Upper lobe of left lung (tissue), 6 donors: ENCODE measurements around the gene EPB41L4B. TPM values are rescaled to one million over a fixed set of nuclear protein-coding genes. Genes with fewer than 3 reads are reported as not detected.

Experiments used
- ATAC-seq, 2 donors: fragments of 200-7000 bp; cut with Tn5 transposase; one replicate each; pipeline ENCODE4 v1.9.1; 2022; ENCODE audit warnings: mild to moderate bottlenecking in 2 of 2, moderate library complexity in 2 of 2; ENCODE audit not compliant: low FRiP score in 2 of 2
- DNase-seq, 2 donors: peaks; one replicate each; pipeline ENCODE4 v3.0.0-alpha.2; 2019 to 2020
- H3K27ac ChIP-seq, 4 donors: fragments of 200-600 bp; sonication (generic); one replicate each; pipeline ENCODE4 v1.5.1; 2016 to 2019
- H3K27me3 ChIP-seq, 4 donors: fragments of 200-600 bp; sonication (generic); one replicate each; pipeline ENCODE4 v1.5.1; 2017 to 2019
- H3K36me3 ChIP-seq, 4 donors: fragments of 200-600 bp; sonication (generic); one replicate each; pipeline ENCODE4 v1.5.1; 2016 to 2019
- H3K4me1 ChIP-seq, 4 donors: fragments of 200-600 bp; sonication (generic); one replicate each; pipeline ENCODE4 v1.5.1; 2018 to 2019
- H3K4me3 ChIP-seq, 4 donors: fragments of 200-600 bp; sonication (generic); one replicate each; pipeline ENCODE4 v1.5.1; 2017 to 2019; ENCODE audit warnings: mild to moderate bottlenecking in 2 of 4, moderate library complexity in 1 of 4
- H3K9me3 ChIP-seq, 4 donors: fragments of 200-600 bp; sonication (generic); one replicate each; pipeline ENCODE4 v1.5.1; 2018 to 2019
- CTCF ChIP-seq, 6 experiments: fragments of 450-650 bp in 4 of 6; fragments of 200-600 bp in 2 of 6; sonication (generic) in 2 of 6; IDR thresholded peaks; one replicate each; pipeline ENCODE4 v1.5.1; 2016 to 2019; ENCODE audit warnings: antibody characterized with exemption in 6 of 6
- EP300 ChIP-seq, 4 donors: sonication (generic); formaldehyde crosslinking; IDR thresholded peaks; one replicate each; pipeline ENCODE4 v1.5.1; 2017; ENCODE audit warnings: antibody characterized with exemption in 4 of 4, control low read depth in 2 of 4
- POLR2A ChIP-seq, 4 donors: fragments of 450-650 bp; IDR thresholded peaks; one replicate each; pipeline ENCODE4 v1.5.1; 2016 to 2017; ENCODE audit warnings: antibody characterized with exemption in 4 of 4, mild to moderate bottlenecking in 2 of 4
- POLR2AphosphoS5 ChIP-seq, 2 donors: sonication (generic); formaldehyde crosslinking; IDR thresholded peaks; one replicate each; pipeline ENCODE4 v1.5.1; 2017; ENCODE audit warnings: antibody characterized with exemption in 2 of 2
- WGBS, 2 donors: methylation state at CpG; one replicate each; pipeline ENCODE4 v1.1.5; 2017 to 2018; 5-methylcytosine and 5-hydroxymethylcytosine counted together
- total RNA-seq, 6 donors: library from RNA; depleted of rRNA in 4 of 6; stranded (reverse); fragments of >200 nt in 4 of 6; gene quantifications; one replicate each; pipeline versions ENCODE4 v1.1.0 to v1.2.1, GENCODE V29; 2016 to 2021
- donor health status: DM: no; HTN: no; CAD: no; lungs with moderate emphysema.
- donor health status: DM: no; HTN: yes; CAD: no; lungs with severe emphysema.

The EPB41L4B gene
- total RNA-seq, 6 donors from 2014 or later = 8.3 to 28.0 (median 10.9) TPM

GRCh38 chr9:109206670-109207069, 114.2 kb downstream of the EPB41L4B start:
- H3K36me3 ChIP-seq = no peaks in the 10 kb centered on the region
- H3K9me3 ChIP-seq = no peaks in the 10 kb centered on the region
- TF ChIP-seq EP300 (IDR thresholded peaks at IDR 0.05) = no peak
- TF ChIP-seq POLR2A (IDR thresholded peaks at IDR 0.05) = no peak
- TF ChIP-seq POLR2AphosphoS5 (IDR thresholded peaks at IDR 0.05) = no peak
- no peak for TF ChIP-seq CTCF (IDR thresholded peaks at IDR 0.05)
- no peak for ATAC-seq
- no peaks in the 10 kb centered on the region for H3K27me3 ChIP-seq
- no peak for DNase-seq
- no peak overlapping the region for H3K27ac ChIP-seq
- no peak overlapping the region for H3K4me3 ChIP-seq
- no peaks in the 10 kb centered on the region for H3K4me1 ChIP-seq
- WGBS, 2 donors = 87 to 100% methylated on average over 2 of the region's 2 CpGs

DNA sequence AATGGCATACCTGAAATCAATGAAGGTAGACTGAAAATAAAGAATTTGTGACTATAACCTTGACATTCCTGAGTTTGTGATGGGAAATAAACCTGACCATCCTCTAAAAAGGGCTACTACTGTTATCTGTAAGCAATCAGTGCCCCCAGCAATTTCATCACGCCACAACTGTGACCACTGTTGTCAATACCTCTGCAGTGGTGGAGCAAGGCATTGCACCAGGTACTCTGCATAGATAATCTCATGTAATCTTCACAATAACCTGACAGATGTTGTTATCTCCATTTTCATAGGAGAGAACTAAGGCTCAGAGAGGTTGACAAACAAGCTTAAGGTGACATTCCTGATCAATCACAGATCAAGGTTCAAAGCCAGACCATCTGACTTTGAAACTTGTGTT, 115.3 kb downstream of the EPB41L4B start:
- no peak for DNase-seq
- no peaks in the 10 kb centered on the region for H3K27me3 ChIP-seq
- no peaks in the 10 kb centered on the region for H3K9me3 ChIP-seq
- no peak overlapping the region for H3K4me3 ChIP-seq
- no peak overlapping the region for H3K27ac ChIP-seq
- H3K4me1 ChIP-seq = no peaks in the 10 kb centered on the region
- 87 to 89% methylated on average over 1 of the region's 1 CpG for WGBS, 2 donors
- TF ChIP-seq POLR2AphosphoS5 (IDR thresholded peaks at IDR 0.05) (no peak), CTCF (IDR thresholded peaks at IDR 0.05) (no peak), POLR2A (IDR thresholded peaks at IDR 0.05) (no peak), EP300 (IDR thresholded peaks at IDR 0.05) (no peak)
- ATAC-seq = no peak
- no peaks in the 10 kb centered on the region for H3K36me3 ChIP-seq

DNA sequence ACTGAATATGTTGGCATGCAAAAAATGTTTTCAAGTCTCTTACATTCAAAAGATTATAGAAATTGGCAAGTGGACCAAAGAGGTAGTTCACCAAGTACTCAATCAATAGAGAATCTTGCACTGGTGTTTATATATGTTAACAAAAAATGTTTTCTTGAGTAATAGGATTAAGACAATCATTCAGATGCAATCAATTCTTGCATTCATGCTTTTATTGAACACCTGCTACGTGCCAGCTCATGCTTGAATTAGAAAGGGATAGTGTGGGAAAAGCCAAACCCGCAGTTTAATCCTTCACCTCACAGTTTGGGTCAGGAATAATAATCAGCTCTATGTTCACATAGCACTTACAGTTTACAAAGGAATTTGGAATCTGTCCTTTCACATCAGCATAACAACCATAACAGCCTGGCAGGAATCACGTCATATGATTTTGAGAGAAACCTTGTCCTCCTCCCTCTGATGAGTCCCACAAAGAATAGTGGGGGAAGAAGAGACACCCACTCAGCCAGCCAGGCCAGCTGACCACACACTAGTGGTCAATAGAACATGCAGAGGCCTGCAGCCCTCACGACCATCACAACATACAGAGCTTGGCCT, 117.0 kb downstream of the EPB41L4B start:
- 81 to 88% methylated on average over 4 of the region's 4 CpGs for WGBS, 2 donors

DNA sequence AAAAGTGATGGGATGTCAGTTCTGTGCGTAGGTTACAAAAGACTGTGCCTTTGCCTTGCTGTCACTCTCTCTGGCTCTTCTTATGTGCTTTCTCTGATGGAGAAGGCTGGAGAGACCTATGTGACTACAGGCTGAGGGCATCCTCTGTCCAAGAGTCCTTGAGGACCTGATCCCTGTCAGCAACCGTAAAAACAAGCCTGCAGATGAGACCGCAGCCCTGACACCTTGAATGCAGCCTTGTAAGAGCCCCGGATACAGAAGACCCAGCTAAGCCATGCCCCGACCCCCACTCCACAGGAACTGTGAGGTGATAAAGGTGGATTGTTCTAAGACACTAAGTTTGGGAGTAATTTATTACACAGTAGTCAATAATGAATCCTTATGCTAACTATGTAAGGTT, 121.2 kb downstream of the EPB41L4B start:
- Histone ChIP-seq H3K36me3 (no peaks in the 10 kb centered on the region), H3K4me1 (no peaks in the 10 kb centered on the region), H3K27me3 (no peaks in the 10 kb centered on the region), H3K27ac (no peak overlapping the region), H3K9me3 (no peaks in the 10 kb centered on the region), H3K4me3 (no peak overlapping the region)
- no peak for TF ChIP-seq POLR2AphosphoS5 (IDR thresholded peaks at IDR 0.05)
- TF ChIP-seq POLR2A (IDR thresholded peaks at IDR 0.05) = no peak
- TF ChIP-seq EP300 (IDR thresholded peaks at IDR 0.05) = no peak
- TF ChIP-seq CTCF (IDR thresholded peaks at IDR 0.05) = no peak
- DNase-seq = no peak
- ATAC-seq = no peak
- 80 to 82% methylated on average over 2 to 5 of the region's 5 CpGs for WGBS, 2 donors

More for the DNA sequence above, 117.0 kb downstream of the EPB41L4B start:
- Histone ChIP-seq H3K4me3 (no peak overlapping the region), H3K36me3 (no peaks in the 10 kb centered on the region), H3K27me3 (no peaks in the 10 kb centered on the region), H3K4me1 (no peaks in the 10 kb centered on the region), H3K9me3 (no peaks in the 10 kb centered on the region), H3K27ac (no peak overlapping the region)
- ATAC-seq (no peak), DNase-seq (no peak)
- TF ChIP-seq EP300 (IDR thresholded peaks at IDR 0.05) = no peak
- TF ChIP-seq POLR2A (IDR thresholded peaks at IDR 0.05) = no peak
- no peak for TF ChIP-seq POLR2AphosphoS5 (IDR thresholded peaks at IDR 0.05)
- no peak for TF ChIP-seq CTCF (IDR thresholded peaks at IDR 0.05)

GRCh38 chr9:109198736-109199382, 122.0 kb downstream of the EPB41L4B start:
- Histone ChIP-seq H3K27me3 (no peaks in the 10 kb centered on the region), H3K27ac (no peak overlapping the region), H3K4me3 (no peak overlapping the region), H3K36me3 (no peaks in the 10 kb centered on the region), H3K4me1 (no peaks in the 10 kb centered on the region), H3K9me3 (no peaks in the 10 kb centered on the region)
- TF ChIP-seq EP300 (IDR thresholded peaks at IDR 0.05) (no peak), CTCF (IDR thresholded peaks at IDR 0.05) (peak in 2 of 6 experiments; percentile 18 to 19), POLR2A (IDR thresholded peaks at IDR 0.05) (no peak), POLR2AphosphoS5 (IDR thresholded peaks at IDR 0.05) (no peak)
- no peak for ATAC-seq
- DNase-seq = no peak
- 60 to 62% methylated on average over 5 to 6 of the region's 6 CpGs for WGBS, 2 donors
